ENCODE measurements around the gene MAN1B1.

The MAN1B1 gene

GRCh38 chr9:137082222-137082924, 4.4 kb upstream of the MAN1B1 start:
- Histone ChIP-seq H3K9me3 (replicated peaks; ENCODE audit: insufficient read depth, low read length) (no peaks in the 10 kb centered on the region), H3K36me3 (replicated peaks; ENCODE audit: insufficient read depth, low read length) (peaks cover 3% of the 10 kb centered on the region; the same call in 1 of the 2 replicates), H3K4me1 (ENCODE audit: low read length) (peaks cover 7% of the 10 kb centered on the region), H3K79me2 (ENCODE audit: low read length) (peaks cover 24% of the 10 kb centered on the region), H3K4me3 (ENCODE audit: low read length) (no peak overlapping the region), H3K9me2 (replicated peaks; ENCODE audit: insufficient read depth, low read length) (no peaks in the 10 kb centered on the region), H3K4me2 (ENCODE audit: low read depth, low read length) (no peak overlapping the region), H3K27me3 (replicated peaks; ENCODE audit: insufficient read depth, low read length) (no peaks in the 10 kb centered on the region), H4K20me1 (ENCODE audit: insufficient read depth, low read length) (no peaks in the 10 kb centered on the region), H3F3A (ENCODE audit: insufficient read depth, low read length) (peaks cover 6% of the 10 kb centered on the region; the same call in 1 of the 2 replicates), H2AFZ (ENCODE audit: low read length) (no peak overlapping the region), H3K9ac (ENCODE audit: low read length) (no peak overlapping the region), H3K27ac (ENCODE audit: low read length) (no peak overlapping the region)
- no peak for DNase-seq
- TF ChIP-seq EZH2 (optimal IDR thresholded peaks at IDR 0.05; ENCODE audit: low read depth, low read length) (no peak), EZH2phosphoT487 (IDR thresholded peaks at IDR 0.05; ENCODE audit: low read length) (no peak), CTCF (IDR thresholded peaks at IDR 0.05; ENCODE audit: low read length) (no peak)

- H3K4me1 ChIP-seq (ENCODE audit: low read length): peaks cover 11% of the 10 kb centered on the region
- no peaks in the 10 kb centered on the region for H3K9me3 ChIP-seq (replicated peaks; ENCODE audit: insufficient read depth, low read length)
These were observed 3.9 kb upstream of the MAN1B1 start for GRCh38 chr9:137082925-137083290.

GRCh38 chr9:137083394-137084004, 3.3 kb upstream of the MAN1B1 start:
- Histone ChIP-seq H3K79me2 (ENCODE audit: low read length) (peaks cover 18% of the 10 kb centered on the region), H3K36me3 (replicated peaks; ENCODE audit: insufficient read depth, low read length) (peaks cover 3% of the 10 kb centered on the region; the same call in 1 of the 2 replicates), H3F3A (ENCODE audit: insufficient read depth, low read length) (peaks cover 6% of the 10 kb centered on the region; the same call in 1 of the 2 replicates), H3K27ac (ENCODE audit: low read length) (no peak overlapping the region), H3K9me2 (replicated peaks; ENCODE audit: insufficient read depth, low read length) (no peaks in the 10 kb centered on the region), H3K4me2 (ENCODE audit: low read depth, low read length) (no peak overlapping the region), H3K27me3 (replicated peaks; ENCODE audit: insufficient read depth, low read length) (no peaks in the 10 kb centered on the region), H3K9me3 (replicated peaks; ENCODE audit: insufficient read depth, low read length) (no peaks in the 10 kb centered on the region), H4K20me1 (ENCODE audit: insufficient read depth, low read length) (no peaks in the 10 kb centered on the region), H3K4me3 (ENCODE audit: low read length) (no peak overlapping the region), H2AFZ (ENCODE audit: low read length) (no peak overlapping the region), H3K4me1 (ENCODE audit: low read length) (peaks cover 12% of the 10 kb centered on the region), H3K9ac (ENCODE audit: low read length) (no peak overlapping the region)
- no peak for DNase-seq
- TF ChIP-seq EZH2phosphoT487 (IDR thresholded peaks at IDR 0.05; ENCODE audit: low read length): no peak
- no peak for TF ChIP-seq EZH2 (optimal IDR thresholded peaks at IDR 0.05; ENCODE audit: low read depth, low read length)
- TF ChIP-seq CTCF (IDR thresholded peaks at IDR 0.05; ENCODE audit: low read length): no peak

More at GRCh38 chr9:137082925-137083290, 3.9 kb upstream of the MAN1B1 start:
- no peak for DNase-seq
- Histone ChIP-seq H3K4me3 (ENCODE audit: low read length) (no peak overlapping the region), H3K27ac (ENCODE audit: low read length) (no peak overlapping the region), H3K9me2 (replicated peaks; ENCODE audit: insufficient read depth, low read length) (no peaks in the 10 kb centered on the region), H3K9ac (ENCODE audit: low read length) (no peak overlapping the region), H4K20me1 (ENCODE audit: insufficient read depth, low read length) (no peaks in the 10 kb centered on the region), H3K79me2 (ENCODE audit: low read length) (peaks cover 24% of the 10 kb centered on the region), H3K4me2 (ENCODE audit: low read depth, low read length) (no peak overlapping the region), H3K27me3 (replicated peaks; ENCODE audit: insufficient read depth, low read length) (no peaks in the 10 kb centered on the region), H2AFZ (ENCODE audit: low read length) (no peak overlapping the region), H3K36me3 (replicated peaks; ENCODE audit: insufficient read depth, low read length) (peaks cover 3% of the 10 kb centered on the region; the same call in 1 of the 2 replicates), H3F3A (ENCODE audit: insufficient read depth, low read length) (peaks cover 6% of the 10 kb centered on the region; the same call in 1 of the 2 replicates)
- TF ChIP-seq EZH2phosphoT487 (IDR thresholded peaks at IDR 0.05; ENCODE audit: low read length): no peak
- TF ChIP-seq EZH2 (optimal IDR thresholded peaks at IDR 0.05; ENCODE audit: low read depth, low read length): no peak
- TF ChIP-seq CTCF (IDR thresholded peaks at IDR 0.05; ENCODE audit: low read length): no peak

Measured in MM.1S (cell line).